Measurements from ENCODE around the gene COPE. TPM values are rescaled to one million over a fixed set of nuclear protein-coding genes. Genes with fewer than 3 reads are reported as not detected.

COPE gene
- total RNA-seq, 1 donor from 2014 or later, result 171 TPM

GRCh38 chr19:18878858-18879578 lies 40.2 kb downstream of the COPE start:
- no peak for DNase-seq (ENCODE audit: extremely low spot score, unreplicated experiment)
- Mint-ChIP-seq H3K27me3 (no peaks in the 10 kb centered on the region), H3K9me3 (peaks cover 5% of the 10 kb centered on the region), H3K4me1 (ENCODE audit: unreplicated experiment) (no peaks in the 10 kb centered on the region), H3K27ac (no peak overlapping the region), H3K36me3 (peaks cover 28% of the 10 kb centered on the region), H3K4me3 (no peak overlapping the region)
- no peak for TF ChIP-seq CTCF (conservative IDR thresholded peaks at IDR 0.05)

GRCh38 chr19:18878058-18878797 lies 41.0 kb downstream of the COPE start:
- no peak overlapping the region for H3K27ac Mint-ChIP-seq
- H3K9me3 Mint-ChIP-seq, result peaks cover 5% of the 10 kb centered on the region
- DNase-seq (ENCODE audit: extremely low spot score, unreplicated experiment), result no peak
- H3K4me1 Mint-ChIP-seq (ENCODE audit: unreplicated experiment), result no peaks in the 10 kb centered on the region
- H3K36me3 Mint-ChIP-seq, result peaks cover 28% of the 10 kb centered on the region
- no peak for TF ChIP-seq CTCF (conservative IDR thresholded peaks at IDR 0.05)
- no peak overlapping the region for H3K4me3 Mint-ChIP-seq
- no peaks in the 10 kb centered on the region for H3K27me3 Mint-ChIP-seq

GRCh38 chr19:18876865-18877264 lies 42.3 kb downstream of the COPE start:
- Mint-ChIP-seq H3K36me3 (peaks cover 32% of the 10 kb centered on the region), H3K9me3 (peaks cover 5% of the 10 kb centered on the region), H3K27me3 (no peaks in the 10 kb centered on the region), H3K4me1 (ENCODE audit: unreplicated experiment) (peaks cover 3% of the 10 kb centered on the region), H3K27ac (no peak overlapping the region), H3K4me3 (no peak overlapping the region)
- no peak for DNase-seq (ENCODE audit: extremely low spot score, unreplicated experiment)
- TF ChIP-seq CTCF (conservative IDR thresholded peaks at IDR 0.05), result no peak

- TF ChIP-seq CTCF (conservative IDR thresholded peaks at IDR 0.05), result no peak
- Mint-ChIP-seq H3K9me3 (peaks cover 5% of the 10 kb centered on the region), H3K4me3 (no peak overlapping the region), H3K36me3 (peaks cover 31% of the 10 kb centered on the region), H3K4me1 (ENCODE audit: unreplicated experiment) (peaks cover 8% of the 10 kb centered on the region), H3K27me3 (no peaks in the 10 kb centered on the region), H3K27ac (no peak overlapping the region)
- DNase-seq (ENCODE audit: extremely low spot score, unreplicated experiment), result no peak
These were observed 43.5 kb downstream of the COPE start for GRCh38 chr19:18875726-18876125.

- Mint-ChIP-seq H3K36me3 (peaks cover 19% of the 10 kb centered on the region), H3K9me3 (no peaks in the 10 kb centered on the region), H3K4me1 (ENCODE audit: unreplicated experiment) (peaks cover 8% of the 10 kb centered on the region), H3K27ac (peak overlapping the region; percentile 44), H3K4me3 (no peak overlapping the region), H3K27me3 (no peaks in the 10 kb centered on the region)
- no peak for TF ChIP-seq CTCF (conservative IDR thresholded peaks at IDR 0.05)
- no peak for DNase-seq (ENCODE audit: extremely low spot score, unreplicated experiment)
These were observed 47.6 kb downstream of the COPE start for GRCh38 chr19:18871543-18871942.
